Endothelial cell of umbilical vein (primary cell): ENCODE results near the gene CHAC1. TPM values are rescaled to one million over a fixed set of nuclear protein-coding genes. Genes with fewer than 3 reads are reported as not detected.

Source experiments
- BruUV-seq: library from RNA; stranded (reverse); fragments of 400-500 nt; replicated peaks from 2 replicates; lab custom pipeline; 2021; lab: Mats Ljungman, UMichigan
- CTCF ChIA-PET: fragments of 300-600, 350-600 bp; sonication (Branson Sonifier 250); formaldehyde crosslinking; loops from one replicate; lab custom pipeline; 2021; ENCODE audit warnings: antibody characterized with exemption, inconsistent platforms; lab: Charles Lee
- POLR2A ChIA-PET: fragments of 300-600, 350-600 bp; sonication (Branson Sonifier 250); formaldehyde crosslinking; loops from one replicate; lab custom pipeline; 2021; ENCODE audit warnings: antibody characterized with exemption, inconsistent platforms; lab: Charles Lee
- DNase-seq: peaks from one replicate; pipeline ENCODE4 v3.0.0-alpha.2; 2011; ENCODE audit warnings: low read depth, low spot score
- FAIRE-seq: peaks from 2 replicates; lab custom pipeline; 2011; peaks lifted over from hg19 to GRCh38; lab: Jason Lieb, UNC
- H2AFZ ChIP-seq: 2 replicates; pipeline ENCODE4 v1.6.0; 2012; ENCODE audit warnings: low read depth, low read length, control low read depth, inconsistent platforms
- H3K27ac ChIP-seq: 2 replicates; pipeline ENCODE4 v1.5.1; 2011; ENCODE audit warnings: low read depth, mild to moderate bottlenecking, control low read depth, low read length, moderate library complexity; ENCODE audit not compliant: insufficient read depth
- H3K27me3 ChIP-seq, 2 experiments: 2 replicates each; pipeline versions ENCODE4 v1.6.0 to v1.6.1; 2011; ENCODE audit warnings: low read length in 2 of 2, mixed read lengths in 1 of 2; ENCODE audit not compliant: control insufficient read depth in 2 of 2, insufficient read depth in 2 of 2
- H3K36me3 ChIP-seq, 2 experiments: 2 replicates in 1 of 2; 3 replicates in 1 of 2; pipeline ENCODE4 v1.5.1; 2011; ENCODE audit warnings: low read length in 2 of 2, mild to moderate bottlenecking in 1 of 2, moderate library complexity in 1 of 2; ENCODE audit not compliant: control insufficient read depth in 2 of 2, insufficient read depth in 2 of 2; ENCODE audit errors: extremely low read depth in 1 of 2
- H3K4me1 ChIP-seq: 3 replicates; pipeline ENCODE4 v1.5.1; 2011; ENCODE audit warnings: mild to moderate bottlenecking, low read length; ENCODE audit not compliant: control insufficient read depth, insufficient read depth; ENCODE audit errors: extremely low read depth
- H3K4me2 ChIP-seq: 2 replicates; pipeline ENCODE4 v1.6.1; 2011; ENCODE audit warnings: low read length, control low read depth, mixed read lengths; ENCODE audit not compliant: insufficient read depth
- H3K4me3 ChIP-seq, 3 experiments: fragments of 200-600 bp in 1 of 3; sonication (generic), shearing (Covaris generic) in 1 of 3; replicated peaks in 1 of 3; 2 replicates each; pipeline ENCODE4 v1.5.1; 2011 to 2016; ENCODE audit warnings: control low read depth in 3 of 3, low read length in 3 of 3, mild to moderate bottlenecking in 2 of 3, inconsistent platforms in 1 of 3, low read depth in 1 of 3, moderate library complexity in 1 of 3; ENCODE audit not compliant: insufficient read depth in 1 of 3
- H3K79me2 ChIP-seq: 2 replicates; pipeline ENCODE4 v1.6.0; 2012; ENCODE audit warnings: low read length, inconsistent platforms; ENCODE audit not compliant: control insufficient read depth, insufficient read depth
- H3K9ac ChIP-seq: replicated peaks from 2 replicates; pipeline ENCODE3; 2011; ENCODE audit warnings: low read length, control low read depth; ENCODE audit not compliant: insufficient read depth; ENCODE audit errors: extremely low read depth
- H3K9me1 ChIP-seq: replicated peaks from 3 replicates; pipeline ENCODE4 v1.6.0; 2011; ENCODE audit warnings: mild to moderate bottlenecking, low read length; ENCODE audit not compliant: control insufficient read depth, insufficient read depth; ENCODE audit errors: extremely low read depth
- H3K9me3 ChIP-seq: replicated peaks from 2 replicates; pipeline ENCODE4 v1.5.1; 2012; ENCODE audit warnings: low read length, inconsistent platforms; ENCODE audit not compliant: control insufficient read depth, insufficient read depth
- H4K20me1 ChIP-seq: replicated peaks from 2 replicates; pipeline ENCODE3; 2011; ENCODE audit warnings: mild to moderate bottlenecking, low read length; ENCODE audit not compliant: control insufficient read depth, insufficient read depth; ENCODE audit errors: extremely low read depth
- EZH2 ChIP-seq: IDR thresholded peaks from 2 replicates; pipeline ENCODE4 v1.6.1; 2012; ENCODE audit warnings: borderline replicate concordance, low read depth, mild to moderate bottlenecking, moderate library complexity, low read length, inconsistent platforms; ENCODE audit not compliant: severe bottlenecking
- FOS ChIP-seq: IDR thresholded peaks from 2 replicates; pipeline ENCODE4 v1.6.1; 2011; ENCODE audit warnings: mild to moderate bottlenecking, low read length, moderate library complexity, borderline replicate concordance; ENCODE audit not compliant: insufficient read depth
- GATA2 ChIP-seq: IDR thresholded peaks from 2 replicates; pipeline ENCODE4 v1.7.0; 2011; ENCODE audit warnings: low read depth, mild to moderate bottlenecking, moderate library complexity, mixed read lengths, low read length; ENCODE audit not compliant: insufficient read length, insufficient read depth
- JUN ChIP-seq: IDR thresholded peaks from 2 replicates; pipeline ENCODE4 v1.6.1; 2011; ENCODE audit warnings: borderline replicate concordance, low read depth; ENCODE audit not compliant: insufficient read length, insufficient read depth
- POLR2A ChIP-seq: IDR thresholded peaks from 2 replicates; pipeline ENCODE4 v1.6.1; 2012; ENCODE audit warnings: low read depth, mild to moderate bottlenecking, control low read depth, low read length
- POLR2AphosphoS5 ChIP-seq: IDR thresholded peaks from 2 replicates; pipeline ENCODE4 v1.6.1; 2012; ENCODE audit warnings: low read depth, mild to moderate bottlenecking, control low read depth, low read length, moderate library complexity; ENCODE audit not compliant: insufficient read depth
- dilution Hi-C: fragments of 300-500 bp; cut with MboI; formaldehyde crosslinking; loops from one replicate; pipeline ENCODE4 v1.15.0; 2019; ENCODE audit warnings: low sequenced_read_pairs; ENCODE audit not compliant: extremely low pct_ligation_motif_present
- intact Hi-C: fragments of 100-400 bp; cut with micrococcal nuclease; formaldehyde crosslinking; loops from one replicate; pipeline ENCODE4 v1.10.0; 2022
- polyA plus RNA-seq, 4 experiments: library from polyadenylated mRNA; depleted of rRNA in 3 of 4; stranded (reverse) in 3 of 4; unstranded in 1 of 4; fragments of >200 nt; gene quantifications; 2 replicates each; pipeline versions ENCODE4 v1.2.1 to v1.2.3, GENCODE V29; 2011 to 2012; ENCODE audit warnings: missing spikeins in 1 of 4
- total RNA-seq: library from RNA; stranded (reverse); gene quantifications from 2 replicates; pipeline ENCODE4 v1.2.3, GENCODE V29; 2021
- TF ChIP-seq, protein P1 (sequence below): IDR thresholded peaks from 2 replicates; pipeline ENCODE4 v1.6.1; 2011; ENCODE audit not compliant: insufficient read depth, insufficient read length
- TF ChIP-seq, protein P2 (sequence below), 2 donors: IDR thresholded peaks; 1 replicate in 1 of 2; 2 replicates in 1 of 2; pipeline ENCODE4 v1.5.1; 2011; ENCODE audit warnings: low read length in 2 of 2, mild to moderate bottlenecking in 2 of 2, moderate library complexity in 2 of 2, control low read depth in 1 of 2, inconsistent platforms in 1 of 2, low read depth in 1 of 2; ENCODE audit not compliant: insufficient read depth in 1 of 2; ENCODE audit errors: extremely low read depth in 1 of 2

Gene CHAC1
- total and polyA plus RNA-seq, 2 donors (not counting 3 experiments of a cell fraction or from before 2014, with no cell fraction given): 4.6 to 25.7 TPM

DNA sequence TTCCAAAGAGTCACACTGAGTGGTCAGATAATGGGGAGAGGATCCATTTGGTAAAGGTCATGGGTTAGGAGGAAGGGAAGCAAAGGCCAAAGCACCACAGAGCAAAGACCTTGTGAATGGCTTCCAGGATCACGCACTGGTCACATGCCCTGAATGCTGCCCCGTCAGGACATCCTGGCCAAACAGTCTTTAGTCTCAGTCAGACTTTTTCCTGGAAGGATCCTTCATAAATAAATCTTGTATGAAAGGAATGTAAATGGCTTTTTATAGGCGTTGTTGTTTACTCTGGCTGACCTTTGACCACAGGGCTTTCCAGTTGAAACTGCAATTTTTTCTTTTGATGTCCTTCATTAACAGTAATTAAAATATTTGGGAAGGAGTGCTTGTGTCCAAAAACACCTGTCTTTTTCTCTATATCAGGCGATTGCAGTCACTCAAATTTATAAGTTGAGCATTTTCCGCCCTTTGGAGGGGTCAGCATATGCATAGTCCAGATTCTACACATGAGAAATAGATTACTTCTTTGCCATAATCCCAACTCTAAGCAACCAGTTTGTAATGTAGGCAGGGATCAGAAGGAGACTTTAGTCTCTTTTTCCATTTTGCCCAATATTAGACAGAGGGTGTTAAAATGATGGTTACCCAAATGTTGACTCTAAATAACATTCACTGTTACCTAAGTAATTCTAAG is 48.4 kb downstream of the CHAC1 start:
- Histone ChIP-seq H2AFZ (no peak overlapping the region), H3K27me3 (no peaks in the 10 kb centered on the region), H3K9me1 (no peaks in the 10 kb centered on the region), H3K4me1 (peaks cover 10% of the 10 kb centered on the region), H3K36me3 (peaks cover 3 to 8% of the 10 kb centered on the region in 2 experiments), H3K79me2 (no peaks in the 10 kb centered on the region), H3K9me3 (no peaks in the 10 kb centered on the region), H3K9ac (no peak overlapping the region), H3K4me2 (no peak overlapping the region), H4K20me1 (no peaks in the 10 kb centered on the region), H3K27ac (peak overlapping the region; percentile 58), H3K4me3 (no peak overlapping the region)
- intact Hi-C loops (loop anchor here (2.0 kb wide), 1 partner anchor 19 kb away; no protein-coding TSS in a partner anchor), dilution Hi-C loops (no loop called here)
- DNase-seq (peak; percentile 59), FAIRE-seq (peak; percentile 89)
- POLR2A ChIA-PET: no interaction called here
- BruUV-seq: no TSS peak
- CTCF ChIA-PET: interaction anchor here (1.0 to 1.1 kb wide), 2 partner anchors 10 to 11 kb away, joined by 3 to 4 read pairs; no protein-coding TSS in a partner anchor
- TF ChIP-seq, protein P1, sequence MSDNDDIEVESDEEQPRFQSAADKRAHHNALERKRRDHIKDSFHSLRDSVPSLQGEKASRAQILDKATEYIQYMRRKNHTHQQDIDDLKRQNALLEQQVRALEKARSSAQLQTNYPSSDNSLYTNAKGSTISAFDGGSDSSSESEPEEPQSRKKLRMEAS: peak; percentile 45
- TF ChIP-seq JUN: no peak
- TF ChIP-seq POLR2AphosphoS5: no peak
- TF ChIP-seq, protein P2, sequence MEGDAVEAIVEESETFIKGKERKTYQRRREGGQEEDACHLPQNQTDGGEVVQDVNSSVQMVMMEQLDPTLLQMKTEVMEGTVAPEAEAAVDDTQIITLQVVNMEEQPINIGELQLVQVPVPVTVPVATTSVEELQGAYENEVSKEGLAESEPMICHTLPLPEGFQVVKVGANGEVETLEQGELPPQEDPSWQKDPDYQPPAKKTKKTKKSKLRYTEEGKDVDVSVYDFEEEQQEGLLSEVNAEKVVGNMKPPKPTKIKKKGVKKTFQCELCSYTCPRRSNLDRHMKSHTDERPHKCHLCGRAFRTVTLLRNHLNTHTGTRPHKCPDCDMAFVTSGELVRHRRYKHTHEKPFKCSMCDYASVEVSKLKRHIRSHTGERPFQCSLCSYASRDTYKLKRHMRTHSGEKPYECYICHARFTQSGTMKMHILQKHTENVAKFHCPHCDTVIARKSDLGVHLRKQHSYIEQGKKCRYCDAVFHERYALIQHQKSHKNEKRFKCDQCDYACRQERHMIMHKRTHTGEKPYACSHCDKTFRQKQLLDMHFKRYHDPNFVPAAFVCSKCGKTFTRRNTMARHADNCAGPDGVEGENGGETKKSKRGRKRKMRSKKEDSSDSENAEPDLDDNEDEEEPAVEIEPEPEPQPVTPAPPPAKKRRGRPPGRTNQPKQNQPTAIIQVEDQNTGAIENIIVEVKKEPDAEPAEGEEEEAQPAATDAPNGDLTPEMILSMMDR (IDR thresholded peaks at IDR 0.05; ENCODE audit: extremely low read depth in 1 of 2, insufficient read depth in 1 of 2, low read depth in 1 of 2, low read length in 2 of 2): no peak
- no peak for TF ChIP-seq POLR2A
- no peak for TF ChIP-seq EZH2
- no peak for TF ChIP-seq FOS
- no peak for TF ChIP-seq GATA2
